ENCODE data around the gene TWNK. TPM values are rescaled to one million over a fixed set of nuclear protein-coding genes. Genes with fewer than 3 reads are reported as not detected.

The TWNK gene
- total RNA-seq, result 5.3 and 5.8 TPM in 2 replicates

GRCh38 chr10:100986952-100987684, at the start of gene TWNK, which contains the start of gene MRPL43:
TWNK (plus strand) TSS chr10:100987543; CDS start chr10:100988211, 668 bp downstream.
MRPL43 (minus strand) TSS chr10:100987497; CDS start chr10:100987443, 54 bp downstream.

GRCh38 chr10:100969187-100970075, 17.9 kb upstream of the TWNK start, which contains the start of gene SEMA4G:
SEMA4G (plus strand) TSS chr10:100969504; CDS start chr10:100972913, 3,409 bp downstream.

GRCh38 chr10:100999742-101000126, 12.4 kb downstream of the TWNK start, which contains the start of gene LZTS2:
LZTS2 (plus strand) TSS chr10:100999808; CDS start chr10:101002539, 2,731 bp downstream.

GRCh38 chr10:101031128-101031795, 43.9 kb downstream of the TWNK start, which contains the start of the genes PDZD7 and SFXN3:
PDZD7 (minus strand) TSS chr10:101031129; CDS start chr10:101030219, 910 bp downstream.
SFXN3 (plus strand) TSS chr10:101031234; CDS start chr10:101034695, 3,461 bp downstream.

Other genes starting within 250 kb of the TWNK start
- not detected in 2 replicates for gene PAX2, start 242.0 kb upstream of the TWNK start, total RNA-seq
- gene SLF2, start 74.6 kb upstream of the TWNK start, total RNA-seq, result 17.8 and 20.4 TPM in 2 replicates
- gene SEMA4G, start 18.0 kb upstream of the TWNK start, total RNA-seq, result 0.84 and 1.8 TPM in 2 replicates
- 80.0 and 96.6 TPM in 2 replicates for gene MRPL43, start within 50 bp of the TWNK start, total RNA-seq
- 95.7 and 124 TPM in 2 replicates for gene LZTS2, start 12.3 kb downstream of the TWNK start, total RNA-seq
- 0.07 and 1.8 TPM in 2 replicates for gene PDZD7, start 43.6 kb downstream of the TWNK start, total RNA-seq
- 80.3 and 88.3 TPM in 2 replicates for gene SFXN3, start 43.7 kb downstream of the TWNK start, total RNA-seq
- gene KAZALD1, start 74.4 kb downstream of the TWNK start, total RNA-seq, result 0.20 and 0.40 TPM in 2 replicates
- not detected in 2 replicates for gene TLX1, start 143.8 kb downstream of the TWNK start, total RNA-seq
- gene LBX1, start 241.9 kb downstream of the TWNK start, total RNA-seq, result not detected in 2 replicates

Data from mammary microvascular endothelial cell (primary cell).